HepG2 (cell line): ENCODE measurements around the gene FAM83C. TPM values are rescaled to one million over a fixed set of nuclear protein-coding genes. Genes with fewer than 3 reads are reported as not detected.

Experiments
- CENPBD1 ChIP-seq: sonication (generic); formaldehyde crosslinking; IDR thresholded peaks from 2 replicates; pipeline ENCODE4 v1.8.0; 2022; ENCODE audit warnings: missing genetic modification reagents, low read depth, mild to moderate bottlenecking, borderline replicate concordance
- DR1 ChIP-seq: sonication (generic); formaldehyde crosslinking; IDR thresholded peaks from 2 replicates; pipeline ENCODE4 v1.8.0; 2021; ENCODE audit warnings: mild to moderate bottlenecking, missing genetic modification reagents, inconsistent platforms
- EEA1 ChIP-seq: sonication (generic); formaldehyde crosslinking; IDR thresholded peaks from 2 replicates; pipeline ENCODE4 v1.5.1; 2020; ENCODE audit warnings: mild to moderate bottlenecking, missing genetic modification reagents, borderline replicate concordance
- FOXP1 ChIP-seq, 2 experiments: fragments of 450-650 bp in 1 of 2; IDR thresholded peaks; 2 replicates each; pipeline ENCODE4 v1.6.1; 2017 to 2018; ENCODE audit warnings: antibody characterized with exemption in 1 of 2
- HNRNPL ChIP-seq: fragments of 200-400 bp; formaldehyde crosslinking; IDR thresholded peaks from 2 replicates; pipeline ENCODE4 v1.6.1; 2017; ENCODE audit warnings: mild to moderate bottlenecking, low read depth, low read length
- HOXD1 ChIP-seq: sonication (generic); formaldehyde crosslinking; IDR thresholded peaks from 2 replicates; pipeline ENCODE4 v1.5.0; 2020; ENCODE audit warnings: missing genetic modification reagents
- KDM5A ChIP-seq: fragments of 200-600 bp; sonication (generic); IDR thresholded peaks from 2 replicates; pipeline ENCODE4 v1.7.0; 2018; ENCODE audit warnings: antibody characterized with exemption, mild to moderate bottlenecking, low read length, borderline replicate concordance
- MTA1 ChIP-seq: sonication (generic); formaldehyde crosslinking; IDR thresholded peaks from 2 replicates; pipeline ENCODE4 v1.4.0; 2020; ENCODE audit warnings: missing genetic modification reagents, mild to moderate bottlenecking, borderline replicate concordance
- MXI1 ChIP-seq: IDR thresholded peaks from 3 replicates; pipeline ENCODE4 v1.6.1; 2012; ENCODE audit warnings: low read depth, low read length, inconsistent platforms, borderline replicate concordance
- NCOA1 ChIP-seq: sonication (generic); formaldehyde crosslinking; IDR thresholded peaks from 2 replicates; pipeline ENCODE4 v1.9.0; 2021; ENCODE audit warnings: missing genetic modification reagents
- PAF1 ChIP-seq: IDR thresholded peaks from 2 replicates; pipeline ENCODE4 v1.6.1; 2016; ENCODE audit warnings: missing genetic modification reagents, missing compliant biosample characterization
- RFXANK ChIP-seq: IDR thresholded peaks from 2 replicates; pipeline ENCODE4 v1.6.1; 2016
- SCMH1 ChIP-seq: sonication (generic); formaldehyde crosslinking; IDR thresholded peaks from 2 replicates; pipeline ENCODE4 v1.9.0; 2021; ENCODE audit warnings: missing genetic modification reagents, mild to moderate bottlenecking, borderline replicate concordance
- ZFP37 ChIP-seq: sonication (generic); formaldehyde crosslinking; IDR thresholded peaks from 2 replicates; pipeline ENCODE4 v1.4.0; 2020; ENCODE audit warnings: missing genetic modification reagents, borderline replicate concordance
- ZFP62 ChIP-seq: sonication (generic); formaldehyde crosslinking; IDR thresholded peaks from 2 replicates; pipeline ENCODE4 v1.4.0; 2020; ENCODE audit warnings: missing genetic modification reagents
- ZNF430 ChIP-seq: sonication (generic); formaldehyde crosslinking; IDR thresholded peaks from 2 replicates; pipeline ENCODE4 v1.9.0; 2021; ENCODE audit warnings: mild to moderate bottlenecking, missing genetic modification reagents
- ZNF639 ChIP-seq: conservative IDR thresholded peaks from 2 replicates; pipeline ENCODE4 v1.6.1; 2018; ENCODE audit warnings: missing genetic modification reagents
- ZNF773 ChIP-seq: sonication (generic); formaldehyde crosslinking; IDR thresholded peaks from 2 replicates; pipeline ENCODE4 v1.4.0; 2020; ENCODE audit warnings: missing genetic modification reagents, borderline replicate concordance
- ZSCAN30 ChIP-seq: sonication (generic); formaldehyde crosslinking; IDR thresholded peaks from 2 replicates; pipeline ENCODE4 v1.5.0; 2020; ENCODE audit warnings: mild to moderate bottlenecking, missing genetic modification reagents
- polyA plus RNA-seq, 8 experiments: library from polyadenylated mRNA; depleted of rRNA in 3 of 8; stranded (reverse) in 7 of 8; unstranded in 1 of 8; fragments of >200 nt; fragmentation: Illumina TruSeq in 4 of 8; extraction: Trizol in 4 of 8; gene quantifications; 2 replicates each; pipeline versions ENCODE4 v1.2.1 to v1.2.3, GENCODE V29; 2011 to 2016; ENCODE audit warnings: low read depth in 4 of 8, missing spikeins in 1 of 8, mixed read lengths in 1 of 8; ENCODE audit not compliant: insufficient read depth in 1 of 8
- total RNA-seq, 5 experiments: library from RNA; depleted of rRNA; stranded (reverse); fragments of >200 nt; fragmentation: Illumina TruSeq; extraction: Trizol; gene quantifications; 2 replicates each; pipeline ENCODE4 v1.2.3, GENCODE V29; 2016; ENCODE audit warnings: low read depth in 1 of 5
- TF ChIP-seq, protein P1 (sequence below): sonication (generic); formaldehyde crosslinking; IDR thresholded peaks from 2 replicates; pipeline ENCODE4 v1.8.0; 2022; ENCODE audit warnings: mild to moderate bottlenecking, missing genetic modification reagents
- TF ChIP-seq, protein P2 (sequence below): IDR thresholded peaks from 2 replicates; pipeline ENCODE4 v1.6.1; 2018; ENCODE audit warnings: missing genetic modification reagents, mild to moderate bottlenecking, missing compliant biosample characterization
- TF ChIP-seq, protein P3 (sequence below): sonication (generic); formaldehyde crosslinking; IDR thresholded peaks from 2 replicates; pipeline ENCODE4 v1.5.0; 2020; ENCODE audit warnings: missing genetic modification reagents, mild to moderate bottlenecking, borderline replicate concordance
- TF ChIP-seq, protein P4 (sequence below): sonication (generic); formaldehyde crosslinking; IDR thresholded peaks from 2 replicates; pipeline ENCODE4 v1.5.0; 2020; ENCODE audit warnings: missing genetic modification reagents

Gene FAM83C
- total and polyA plus RNA-seq, 2 of the 13 experiments (the other 11 are each of a cell fraction or from before 2014, with no cell fraction given): 0.04 TPM; not detected in 1

DNA sequence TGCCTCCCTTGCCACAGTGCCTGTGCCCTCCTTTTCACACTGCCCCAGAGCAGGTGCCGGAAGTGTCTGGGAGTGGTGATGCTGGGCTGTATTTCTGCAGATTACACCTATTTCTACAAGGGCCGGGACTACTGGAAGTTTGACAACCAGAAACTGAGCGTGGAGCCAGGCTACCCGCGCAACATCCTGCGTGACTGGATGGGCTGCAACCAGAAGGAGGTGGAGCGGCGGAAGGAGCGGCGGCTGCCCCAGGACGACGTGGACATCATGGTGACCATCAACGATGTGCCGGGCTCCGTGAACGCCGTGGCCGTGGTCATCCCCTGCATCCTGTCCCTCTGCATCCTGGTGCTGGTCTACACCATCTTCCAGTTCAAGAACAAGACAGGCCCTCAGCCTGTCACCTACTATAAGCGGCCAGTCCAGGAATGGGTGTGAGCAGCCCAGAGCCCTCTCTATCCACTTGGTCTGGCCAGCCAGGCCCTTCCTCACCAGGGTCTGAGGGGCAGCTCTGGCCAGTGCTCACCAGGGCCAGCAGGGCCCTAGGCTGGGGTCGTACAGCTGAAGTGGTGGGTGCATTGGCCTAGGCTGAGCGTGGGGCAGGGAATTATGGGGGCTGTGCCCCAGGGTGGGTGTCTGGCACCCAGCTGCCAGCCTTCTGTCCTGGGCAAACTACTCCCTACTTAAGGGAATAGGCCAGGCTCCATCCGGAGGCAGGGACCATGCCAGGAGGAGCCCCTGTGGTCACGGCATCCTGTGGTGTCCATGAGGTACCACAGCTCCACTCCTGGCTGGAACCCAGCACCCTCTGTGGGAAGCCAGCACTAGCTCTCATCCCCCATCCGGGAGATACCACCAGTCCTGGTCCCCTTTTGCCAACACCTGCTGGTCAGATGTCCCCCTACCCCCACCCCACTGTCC lies 17.8 kb downstream of the FAM83C start (continued):
- no peak for TF ChIP-seq SCMH1 (CRISPR knock-in tag)
- TF ChIP-seq CENPBD1 (CRISPR knock-in tag): no peak
- no peak for TF ChIP-seq ZFP37 (CRISPR knock-in tag)
- TF ChIP-seq ZNF430: 0 out of 2 replicates have a peak, but pooled peaks have one; percentile 34
- TF ChIP-seq RFXANK (CRISPR knock-in tag): no peak
- TF ChIP-seq, protein P1, sequence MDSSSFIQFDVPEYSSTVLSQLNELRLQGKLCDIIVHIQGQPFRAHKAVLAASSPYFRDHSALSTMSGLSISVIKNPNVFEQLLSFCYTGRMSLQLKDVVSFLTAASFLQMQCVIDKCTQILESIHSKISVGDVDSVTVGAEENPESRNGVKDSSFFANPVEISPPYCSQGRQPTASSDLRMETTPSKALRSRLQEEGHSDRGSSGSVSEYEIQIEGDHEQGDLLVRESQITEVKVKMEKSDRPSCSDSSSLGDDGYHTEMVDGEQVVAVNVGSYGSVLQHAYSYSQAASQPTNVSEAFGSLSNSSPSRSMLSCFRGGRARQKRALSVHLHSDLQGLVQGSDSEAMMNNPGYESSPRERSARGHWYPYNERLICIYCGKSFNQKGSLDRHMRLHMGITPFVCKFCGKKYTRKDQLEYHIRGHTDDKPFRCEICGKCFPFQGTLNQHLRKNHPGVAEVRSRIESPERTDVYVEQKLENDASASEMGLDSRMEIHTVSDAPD (CRISPR knock-in tag): no peak
- TF ChIP-seq MTA1 (CRISPR knock-in tag): no peak
- TF ChIP-seq HNRNPL: 0 out of 2 replicates have a peak, but pooled peaks have one; percentile 33
- no peak for TF ChIP-seq ZFP62 (CRISPR knock-in tag)
- TF ChIP-seq, protein P2, sequence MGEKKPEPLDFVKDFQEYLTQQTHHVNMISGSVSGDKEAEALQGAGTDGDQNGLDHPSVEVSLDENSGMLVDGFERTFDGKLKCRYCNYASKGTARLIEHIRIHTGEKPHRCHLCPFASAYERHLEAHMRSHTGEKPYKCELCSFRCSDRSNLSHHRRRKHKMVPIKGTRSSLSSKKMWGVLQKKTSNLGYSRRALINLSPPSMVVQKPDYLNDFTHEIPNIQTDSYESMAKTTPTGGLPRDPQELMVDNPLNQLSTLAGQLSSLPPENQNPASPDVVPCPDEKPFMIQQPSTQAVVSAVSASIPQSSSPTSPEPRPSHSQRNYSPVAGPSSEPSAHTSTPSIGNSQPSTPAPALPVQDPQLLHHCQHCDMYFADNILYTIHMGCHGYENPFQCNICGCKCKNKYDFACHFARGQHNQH (CRISPR knock-in tag): no peak
- no peak for TF ChIP-seq DR1
- TF ChIP-seq HOXD1 (CRISPR knock-in tag): no peak
- no peak for TF ChIP-seq MXI1
- TF ChIP-seq, protein P3, sequence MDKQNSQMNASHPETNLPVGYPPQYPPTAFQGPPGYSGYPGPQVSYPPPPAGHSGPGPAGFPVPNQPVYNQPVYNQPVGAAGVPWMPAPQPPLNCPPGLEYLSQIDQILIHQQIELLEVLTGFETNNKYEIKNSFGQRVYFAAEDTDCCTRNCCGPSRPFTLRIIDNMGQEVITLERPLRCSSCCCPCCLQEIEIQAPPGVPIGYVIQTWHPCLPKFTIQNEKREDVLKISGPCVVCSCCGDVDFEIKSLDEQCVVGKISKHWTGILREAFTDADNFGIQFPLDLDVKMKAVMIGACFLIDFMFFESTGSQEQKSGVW (CRISPR knock-in tag): no peak
- TF ChIP-seq FOXP1 (IDR thresholded peaks at IDR 0.05): no peak
- TF ChIP-seq FOXP1 (CRISPR knock-in tag; IDR thresholded peaks at IDR 0.05): no peak
- TF ChIP-seq, protein P4, sequence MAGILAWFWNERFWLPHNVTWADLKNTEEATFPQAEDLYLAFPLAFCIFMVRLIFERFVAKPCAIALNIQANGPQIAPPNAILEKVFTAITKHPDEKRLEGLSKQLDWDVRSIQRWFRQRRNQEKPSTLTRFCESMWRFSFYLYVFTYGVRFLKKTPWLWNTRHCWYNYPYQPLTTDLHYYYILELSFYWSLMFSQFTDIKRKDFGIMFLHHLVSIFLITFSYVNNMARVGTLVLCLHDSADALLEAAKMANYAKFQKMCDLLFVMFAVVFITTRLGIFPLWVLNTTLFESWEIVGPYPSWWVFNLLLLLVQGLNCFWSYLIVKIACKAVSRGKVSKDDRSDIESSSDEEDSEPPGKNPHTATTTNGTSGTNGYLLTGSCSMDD (CRISPR knock-in tag): no peak
- TF ChIP-seq PAF1: peak; percentile 11; the same call in 1 of the 2 replicates
- TF ChIP-seq ZSCAN30 (CRISPR knock-in tag): no peak
- no peak for TF ChIP-seq NCOA1 (CRISPR knock-in tag)
- no peak for TF ChIP-seq KDM5A
- no peak for TF ChIP-seq ZNF639
- no peak for TF ChIP-seq EEA1 (CRISPR knock-in tag)
- no peak for TF ChIP-seq ZNF773 (CRISPR knock-in tag)
